IMR-90 (cell line): ENCODE measurements around the gene KIF12. TPM values are rescaled to one million over a fixed set of nuclear protein-coding genes. Genes with fewer than 3 reads are reported as not detected.

Experiments used
- ATAC-seq: fragments of 200-7000 bp; cut with Tn5 transposase; 2 replicates; pipeline ENCODE4 v1.9.1; 2020; ENCODE audit warnings: low read depth, mild to moderate bottlenecking, moderate library complexity
- BruUV-seq: library from RNA; stranded (reverse); fragments of 400-500 nt; replicated peaks from 2 replicates; lab custom pipeline; 2021; lab: Mats Ljungman, UMichigan
- CTCF ChIA-PET: fragments of 300-600 bp; formaldehyde crosslinking; extraction: SDS; loops from one replicate; lab custom pipeline; 2021; ENCODE audit warnings: antibody characterized with exemption; lab: Yijun Ruan, JAX
- POLR2A ChIA-PET: fragments of 300-600 bp; sonication (Branson Sonifier 250); formaldehyde crosslinking; loops from one replicate; lab custom pipeline; 2022; ENCODE audit warnings: antibody characterized with exemption; ENCODE audit not compliant: unreplicated experiment; lab: Charles Lee
- DNase-seq: peaks from one replicate; pipeline ENCODE4 v3.0.0; 2013
- H2AFZ ChIP-seq: replicated peaks from 2 replicates; pipeline ENCODE3; 2013; ENCODE audit warnings: low read length, mild to moderate bottlenecking; ENCODE audit not compliant: poor library complexity
- H2AK5ac ChIP-seq: 2 replicates; pipeline ENCODE4 v1.6.1; 2013; ENCODE audit warnings: low read depth, low read length, inconsistent platforms
- H2AK9ac ChIP-seq: replicated peaks from 2 replicates; pipeline ENCODE3; 2013; ENCODE audit warnings: mild to moderate bottlenecking, low read depth, low read length, moderate library complexity; ENCODE audit not compliant: poor library complexity
- H2BK120ac ChIP-seq: 2 replicates; pipeline ENCODE4 v1.6.1; 2013; ENCODE audit warnings: low read depth, low read length, inconsistent platforms
- H2BK15ac ChIP-seq: 3 replicates; pipeline ENCODE4 v1.6.1; 2013; ENCODE audit warnings: low read depth, low read length, inconsistent platforms
- H2BK20ac ChIP-seq: 2 replicates; pipeline ENCODE4 v1.6.1; 2013; ENCODE audit warnings: low read depth, mild to moderate bottlenecking, inconsistent platforms, low read length, moderate library complexity
- H2BK5ac ChIP-seq: 2 replicates; pipeline ENCODE4 v1.6.1; 2013; ENCODE audit warnings: mild to moderate bottlenecking, low read depth, low read length, inconsistent platforms; ENCODE audit not compliant: poor library complexity, severe bottlenecking
- H3K14ac ChIP-seq: replicated peaks from 2 replicates; pipeline ENCODE4 v1.6.1; 2013; ENCODE audit warnings: low read depth, low read length, inconsistent platforms
- H3K18ac ChIP-seq: 2 replicates; pipeline ENCODE4 v1.6.1; 2013; ENCODE audit warnings: low read depth, low read length, control low read depth
- H3K23ac ChIP-seq: 2 replicates; pipeline ENCODE4 v1.6.1; 2013; ENCODE audit warnings: low read depth, low read length, inconsistent platforms
- H3K27ac ChIP-seq: 2 replicates; pipeline ENCODE4 v1.5.1; 2013; ENCODE audit warnings: mild to moderate bottlenecking, control low read depth, low read length; ENCODE audit not compliant: insufficient read depth
- H3K27me3 ChIP-seq: 2 replicates; pipeline ENCODE4 v1.6.1; 2013; ENCODE audit warnings: low read length; ENCODE audit not compliant: control insufficient read depth, insufficient read depth
- H3K36me3 ChIP-seq: 2 replicates; pipeline ENCODE4 v1.6.1; 2013; ENCODE audit warnings: low read length, mixed read lengths; ENCODE audit not compliant: control insufficient read depth, insufficient read depth
- H3K4ac ChIP-seq: 2 replicates; pipeline ENCODE4 v1.6.1; 2013; ENCODE audit warnings: low read depth, low read length, inconsistent platforms
- H3K4me1 ChIP-seq: 2 replicates; pipeline ENCODE4 v1.6.1; 2013; ENCODE audit warnings: low read length, mixed read lengths; ENCODE audit not compliant: control insufficient read depth, insufficient read depth
- H3K4me2 ChIP-seq: 2 replicates; pipeline ENCODE4 v1.6.1; 2013; ENCODE audit warnings: low read depth, mild to moderate bottlenecking, control low read depth, low read length, moderate library complexity
- H3K4me3 ChIP-seq: 2 replicates; pipeline ENCODE4 v1.5.1; 2013; ENCODE audit warnings: low read depth, mild to moderate bottlenecking, control low read depth, low read length, moderate library complexity; ENCODE audit not compliant: insufficient read depth
- H3K56ac ChIP-seq: 2 replicates; pipeline ENCODE4 v1.6.1; 2013; ENCODE audit warnings: low read length, inconsistent platforms; ENCODE audit not compliant: insufficient read depth; ENCODE audit errors: extremely low read depth
- H3K79me1 ChIP-seq, 2 experiments: 2 replicates each; pipeline ENCODE4 v1.6.1; 2013; ENCODE audit warnings: low read length in 2 of 2, inconsistent platforms in 1 of 2, low read depth in 1 of 2
- H3K9ac ChIP-seq: 2 replicates; pipeline ENCODE4 v1.6.1; 2013; ENCODE audit warnings: low read depth, low read length, control low read depth
- H3K9me1 ChIP-seq: 2 replicates; pipeline ENCODE4 v1.6.1; 2013; ENCODE audit warnings: low read length, inconsistent platforms; ENCODE audit not compliant: insufficient read depth
- H3K9me3 ChIP-seq: 2 replicates; pipeline ENCODE4 v1.6.1; 2013; ENCODE audit warnings: low read length; ENCODE audit not compliant: control insufficient read depth, insufficient read depth
- H4K20me1 ChIP-seq: 2 replicates; pipeline ENCODE4 v1.6.1; 2013; ENCODE audit warnings: low read length, inconsistent platforms; ENCODE audit not compliant: insufficient read depth
- H4K5ac ChIP-seq: 2 replicates; pipeline ENCODE4 v1.6.1; 2013; ENCODE audit warnings: mild to moderate bottlenecking, low read depth, low read length, control low read depth
- H4K8ac ChIP-seq, 2 experiments: 2 replicates each; pipeline ENCODE4 v1.6.1; 2013; ENCODE audit warnings: low read depth in 2 of 2, low read length in 2 of 2, control low read depth in 1 of 2, inconsistent platforms in 1 of 2
- H4K91ac ChIP-seq: 2 replicates; pipeline ENCODE4 v1.6.1; 2013; ENCODE audit warnings: low read depth, low read length, inconsistent platforms; ENCODE audit not compliant: insufficient read depth
- BHLHE40 ChIP-seq: fragments of 150-350 bp; IDR thresholded peaks from 2 replicates; pipeline ENCODE4 v1.6.1; 2016; ENCODE audit warnings: mild to moderate bottlenecking, low read depth, low read length
- CHD1 ChIP-seq: IDR thresholded peaks from 2 replicates; pipeline ENCODE4 v1.6.1; 2012; ENCODE audit warnings: low read depth, low read length, improper control_type of control experiment
- CTCF ChIP-seq: conservative IDR thresholded peaks from 2 replicates; pipeline ENCODE4 v1.5.1; 2012; ENCODE audit warnings: mild to moderate bottlenecking, low read depth, low read length, improper control_type of control experiment
- ELK1 ChIP-seq: fragments of 150-350 bp; IDR thresholded peaks from 2 replicates; pipeline ENCODE4 v1.6.1; 2016; ENCODE audit warnings: low read depth, mild to moderate bottlenecking, low read length, moderate library complexity, borderline replicate concordance
- NFE2L2 ChIP-seq: fragments of 150-350 bp; IDR thresholded peaks from 2 replicates; pipeline ENCODE4 v1.6.1; 2016; ENCODE audit warnings: low read depth, mild to moderate bottlenecking, low read length
- RCOR1 ChIP-seq: IDR thresholded peaks from 2 replicates; pipeline ENCODE4 v1.6.1; 2012; ENCODE audit warnings: mild to moderate bottlenecking, low read length, improper control_type of control experiment; ENCODE audit not compliant: insufficient replicate concordance
- SMC3 ChIP-seq: fragments of 150-350 bp; IDR thresholded peaks from 2 replicates; pipeline ENCODE4 v1.6.1; 2016; ENCODE audit warnings: low read depth, mild to moderate bottlenecking, antibody characterized with exemption, low read length, moderate library complexity
- USF2 ChIP-seq: fragments of 150-350 bp; IDR thresholded peaks from 2 replicates; pipeline ENCODE4 v1.6.1; 2017; ENCODE audit warnings: mild to moderate bottlenecking, antibody characterized with exemption, low read length, low read depth
- dilution Hi-C: fragments of 300-500 bp; cut with HindIII; formaldehyde crosslinking; loops from one replicate; pipeline ENCODE4 v1.14.3; 2018; ENCODE audit warnings: low sequenced_read_pairs; ENCODE audit not compliant: unreplicated experiment
- in situ Hi-C: fragments of 300-500 bp; cut with MboI; formaldehyde crosslinking; loops from 3 replicates; pipeline ENCODE4 v1.14.3; 2019; ENCODE audit warnings: low sequenced_read_pairs, inconsistent platforms, mixed read lengths
- intact Hi-C: fragments of 100-400 bp; cut with micrococcal nuclease; formaldehyde crosslinking; loops from 2 replicates; pipeline ENCODE4 v1.10.0; 2022
- polyA plus RNA-seq, 3 experiments: library from polyadenylated mRNA; depleted of rRNA; stranded (reverse); fragments of >200 nt; gene quantifications; 2 replicates each; pipeline ENCODE4 v1.2.3, GENCODE V29; 2012; ENCODE audit warnings: low replicate concordance in 1 of 3
- total RNA-seq: library from RNA; depleted of rRNA; stranded (reverse); fragments of >200 nt; gene quantifications from 2 replicates; pipeline ENCODE4 v1.2.3, GENCODE V29; 2012

The KIF12 gene
- total and polyA plus RNA-seq, 2 of the 4 experiments (the other 2 are of a cell fraction): not detected

GRCh38 chr9:114102484-114102883 is 3.4 kb upstream of the KIF12 start:
- dilution Hi-C loops (no loop called here), intact Hi-C loops (no loop called here), in situ Hi-C loops (no loop called here)
- no TSS peak for BruUV-seq
- Histone ChIP-seq H2BK15ac (no peak overlapping the region), H4K8ac (no peak overlapping the region), H2BK20ac (no peak overlapping the region), H2AK9ac (no peak overlapping the region), H4K5ac (no peak overlapping the region), H2AK5ac (no peak overlapping the region), H3K18ac (no peak overlapping the region), H3K36me3 (no peaks in the 10 kb centered on the region), H3K27me3 (peaks cover 43% of the 10 kb centered on the region), H3K4me1 (no peaks in the 10 kb centered on the region), H2BK5ac (no peak overlapping the region), H3K56ac (no peak overlapping the region), H3K9ac (no peak overlapping the region), H3K4me2 (no peak overlapping the region), H2AFZ (no peak overlapping the region), H3K23ac (no peak overlapping the region), H3K9me3 (peaks cover 16% of the 10 kb centered on the region), H4K20me1 (no peaks in the 10 kb centered on the region), H3K4ac (no peak overlapping the region), H4K91ac (no peak overlapping the region), H3K14ac (no peak overlapping the region), H3K79me1 (no peaks in the 10 kb centered on the region), H3K27ac (no peak overlapping the region), H3K4me3 (no peak overlapping the region), H2BK120ac (no peak overlapping the region), H3K9me1 (no peaks in the 10 kb centered on the region)
- TF ChIP-seq USF2: no peak
- no peak for TF ChIP-seq ELK1
- TF ChIP-seq BHLHE40: no peak
- TF ChIP-seq RCOR1: no peak
- no peak for TF ChIP-seq SMC3
- no peak for TF ChIP-seq CHD1
- TF ChIP-seq CTCF: no peak
- no peak for TF ChIP-seq NFE2L2
- ChIA-PET CTCF (interaction anchor here (0.6 to 0.7 kb wide), 2 partner anchors 186 to 211 kb away, joined by 3 to 4 read pairs; no protein-coding TSS in a partner anchor), POLR2A (no interaction called here)
- no peak for DNase-seq
- no peak for ATAC-seq
